ENCODE measurements around the gene DBF4. TPM values are rescaled to one million over a fixed set of nuclear protein-coding genes. Genes with fewer than 3 reads are reported as not detected.
"Not testable (repeated sequence)": the region's sequence is repeated elsewhere in the genome, so short reads cannot be mapped to it uniquely, and the experiment has no call there.

DBF4 gene
- total RNA-seq, 1 donor from 2014 or later: 148 TPM

DNA sequence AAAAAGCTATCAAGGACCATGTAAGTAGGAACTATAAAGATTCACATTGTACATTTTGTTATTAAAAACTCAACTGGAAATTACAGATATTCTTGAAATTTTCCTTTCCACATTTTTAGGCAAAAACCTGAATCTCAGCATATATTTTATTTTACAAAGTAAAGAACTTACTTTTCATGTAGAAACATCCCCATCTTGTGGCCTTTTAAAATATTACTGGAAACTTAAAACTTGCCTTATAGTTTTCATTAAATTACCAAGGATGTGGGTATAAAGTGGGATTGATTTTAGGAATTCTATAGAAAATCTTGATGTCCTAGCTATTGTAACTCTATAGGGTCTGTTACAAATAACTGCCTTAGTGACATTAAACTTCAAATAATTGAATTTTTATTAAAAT lies 10.6 kb downstream of the DBF4 start:
- H3K27ac Mint-ChIP-seq: no peak overlapping the region
- peak; percentile 25 for DNase-seq (ENCODE audit: low spot score)
- no peak overlapping the region for H3K4me3 Mint-ChIP-seq
- TF ChIP-seq CTCF (IDR thresholded peaks at IDR 0.05): peak; percentile 56
- TF ChIP-seq EZH2 (IDR thresholded peaks at IDR 0.05): no peak
- TF ChIP-seq EZH2phosphoT487 (IDR thresholded peaks at IDR 0.05): no peak
- no peaks in the 10 kb centered on the region for H3K4me1 ChIP-seq
- H4K20me1 ChIP-seq (ENCODE audit: low read depth): peaks cover 35% of the 10 kb centered on the region
- no peaks in the 10 kb centered on the region for H3F3A ChIP-seq (ENCODE audit: low read depth)
- no peak overlapping the region for H3K27ac ChIP-seq
- H3K9me3 Mint-ChIP-seq: no peaks in the 10 kb centered on the region
- H2AFZ ChIP-seq (replicated peaks): no peak overlapping the region
- peaks cover 97% of the 10 kb centered on the region for H3K79me2 ChIP-seq (ENCODE audit: low read depth)
- H3K36me3 ChIP-seq: peaks cover 47% of the 10 kb centered on the region
- no peaks in the 10 kb centered on the region for H3K4me1 Mint-ChIP-seq
- peaks cover 24% of the 10 kb centered on the region for H3K36me3 Mint-ChIP-seq
- H3K9ac ChIP-seq: no peak overlapping the region
- H3K9me3 ChIP-seq (ENCODE audit: low read depth): no peaks in the 10 kb centered on the region
- no peaks in the 10 kb centered on the region for H3K27me3 ChIP-seq
- H3K4me2 ChIP-seq: no peak overlapping the region
- no peak overlapping the region for H3K4me3 ChIP-seq
- no peaks in the 10 kb centered on the region for H3K27me3 Mint-ChIP-seq (ENCODE audit: insufficient read depth, low read depth)

DNA sequence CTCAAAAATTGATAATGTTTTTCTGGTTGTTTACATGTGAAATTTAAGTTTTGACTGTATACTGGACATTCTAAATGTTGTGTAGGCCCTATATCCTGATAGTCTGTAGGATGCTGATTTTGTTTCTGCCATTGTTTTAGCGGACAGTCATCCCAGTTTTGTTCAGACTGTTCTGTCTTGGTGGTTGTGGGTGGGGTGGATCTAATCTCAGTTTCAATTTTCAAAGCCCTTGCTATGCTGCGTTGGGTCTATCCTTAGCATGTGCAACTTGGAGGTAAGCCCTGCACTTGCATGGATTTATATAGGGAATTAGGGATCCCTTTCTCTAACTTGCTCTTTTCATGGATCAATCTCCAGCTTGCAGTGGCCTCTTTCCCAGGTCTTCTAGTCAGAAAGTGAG lies 19.1 kb downstream of the DBF4 start:
- H3K9ac ChIP-seq: no peak overlapping the region
- H3K27me3 ChIP-seq: no peaks in the 10 kb centered on the region
- H3K4me3 ChIP-seq: no peak overlapping the region
- H4K20me1 ChIP-seq (ENCODE audit: low read depth): peaks cover 3% of the 10 kb centered on the region
- no peaks in the 10 kb centered on the region for H3F3A ChIP-seq (ENCODE audit: low read depth)
- H3K36me3 Mint-ChIP-seq: peaks cover 48% of the 10 kb centered on the region
- H3K27me3 Mint-ChIP-seq (ENCODE audit: insufficient read depth, low read depth): no peaks in the 10 kb centered on the region
- no peak overlapping the region for H3K4me3 Mint-ChIP-seq
- no peaks in the 10 kb centered on the region for H3K4me1 Mint-ChIP-seq
- H3K79me2 ChIP-seq (ENCODE audit: low read depth): peaks cover 58% of the 10 kb centered on the region
- H3K4me1 ChIP-seq: no peaks in the 10 kb centered on the region
- DNase-seq (ENCODE audit: low spot score): no peak
- TF ChIP-seq EZH2 (IDR thresholded peaks at IDR 0.05) (no peak), CTCF (IDR thresholded peaks at IDR 0.05) (no peak), EZH2phosphoT487 (IDR thresholded peaks at IDR 0.05) (no peak)
- no peaks in the 10 kb centered on the region for H3K9me3 Mint-ChIP-seq
- H3K27ac Mint-ChIP-seq: no peak overlapping the region
- H3K4me2 ChIP-seq: no peak overlapping the region
- peaks cover 61% of the 10 kb centered on the region for H3K36me3 ChIP-seq
- H3K9me3 ChIP-seq (ENCODE audit: low read depth): no peaks in the 10 kb centered on the region
- no peak overlapping the region for H3K27ac ChIP-seq
- H2AFZ ChIP-seq (replicated peaks): no peak overlapping the region

DNA sequence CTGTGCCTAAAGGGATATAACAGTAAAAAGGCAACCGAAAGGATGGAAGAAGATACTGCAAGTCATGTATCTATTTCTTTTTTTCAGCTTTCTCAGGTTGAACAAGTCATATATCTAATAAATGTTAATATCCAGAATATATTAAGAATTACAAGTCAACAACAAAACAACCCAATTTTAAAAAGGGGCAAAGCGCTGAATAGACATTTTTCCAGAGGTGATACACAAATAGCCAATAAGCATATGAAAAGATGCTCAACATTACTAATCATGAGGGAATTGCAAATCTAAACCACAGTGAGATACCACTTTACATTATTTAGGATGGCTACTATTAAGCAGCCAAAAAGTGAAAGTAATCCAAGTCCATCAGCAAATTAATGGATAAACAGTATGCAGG lies 23.0 kb downstream of the DBF4 start:
- H3F3A ChIP-seq (ENCODE audit: low read depth): no peaks in the 10 kb centered on the region
- no peak overlapping the region for H3K4me3 ChIP-seq
- no peaks in the 10 kb centered on the region for H3K9me3 ChIP-seq (ENCODE audit: low read depth)
- Mint-ChIP-seq H3K27me3 (ENCODE audit: insufficient read depth, low read depth) (no peaks in the 10 kb centered on the region), H3K4me1 (no peaks in the 10 kb centered on the region), H3K36me3 (peaks cover 45% of the 10 kb centered on the region), H3K27ac (no peak overlapping the region), H3K4me3 (no peak overlapping the region), H3K9me3 (no peaks in the 10 kb centered on the region)
- no peaks in the 10 kb centered on the region for H4K20me1 ChIP-seq (ENCODE audit: low read depth)
- no peak for TF ChIP-seq EZH2 (IDR thresholded peaks at IDR 0.05)
- no peak for TF ChIP-seq CTCF (IDR thresholded peaks at IDR 0.05)
- TF ChIP-seq EZH2phosphoT487 (IDR thresholded peaks at IDR 0.05): no peak
- H3K27ac ChIP-seq: no peak overlapping the region
- H3K27me3 ChIP-seq: no peaks in the 10 kb centered on the region
- H3K4me2 ChIP-seq: no peak overlapping the region
- no peak overlapping the region for H2AFZ ChIP-seq (replicated peaks)
- H3K9ac ChIP-seq: no peak overlapping the region
- no peaks in the 10 kb centered on the region for H3K4me1 ChIP-seq
- peaks cover 29% of the 10 kb centered on the region for H3K79me2 ChIP-seq (ENCODE audit: low read depth)
- H3K36me3 ChIP-seq: peaks cover 58% of the 10 kb centered on the region
- DNase-seq (ENCODE audit: low spot score): no peak

DNA sequence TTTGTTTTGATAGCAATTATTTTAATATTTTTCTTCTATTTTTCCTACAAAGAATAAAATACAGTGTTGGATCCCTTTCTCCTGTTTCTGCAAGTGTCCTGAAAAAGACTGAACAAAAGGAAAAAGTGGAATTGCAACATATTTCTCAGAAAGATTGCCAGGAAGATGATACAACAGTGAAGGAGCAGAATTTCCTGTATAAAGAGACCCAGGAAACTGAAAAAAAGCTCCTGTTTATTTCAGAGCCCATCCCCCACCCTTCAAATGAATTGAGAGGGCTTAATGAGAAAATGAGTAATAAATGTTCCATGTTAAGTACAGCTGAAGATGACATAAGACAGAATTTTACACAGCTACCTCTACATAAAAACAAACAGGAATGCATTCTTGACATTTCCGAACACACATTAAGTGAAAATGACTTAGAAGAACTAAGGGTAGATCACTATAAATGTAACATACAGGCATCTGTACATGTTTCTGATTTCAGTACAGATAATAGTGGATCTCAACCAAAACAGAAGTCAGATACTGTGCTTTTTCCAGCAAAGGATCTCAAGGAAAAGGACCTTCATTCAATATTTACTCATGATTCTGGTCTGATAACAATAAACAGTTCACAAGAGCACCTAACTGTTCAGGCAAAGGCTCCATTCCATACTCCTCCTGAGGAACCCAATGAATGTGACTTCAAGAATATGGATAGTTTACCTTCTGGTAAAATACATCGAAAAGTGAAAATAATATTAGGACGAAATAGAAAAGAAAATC lies 31.0 kb downstream of the DBF4 start:
- peaks cover 15% of the 10 kb centered on the region for H3K36me3 Mint-ChIP-seq
- not testable (repeated sequence) for DNase-seq (ENCODE audit: low spot score); H3K4me3 Mint-ChIP-seq; H3K27ac Mint-ChIP-seq; H3K4me1 Mint-ChIP-seq; H3K9me3 ChIP-seq (ENCODE audit: low read depth); H3K9ac ChIP-seq; H3K4me3 ChIP-seq; H3K27ac ChIP-seq; H3K4me1 ChIP-seq; H3K9me3 Mint-ChIP-seq; H3K4me2 ChIP-seq; H2AFZ ChIP-seq (replicated peaks); H3K79me2 ChIP-seq (ENCODE audit: low read depth); H4K20me1 ChIP-seq (ENCODE audit: low read depth); H3K27me3 Mint-ChIP-seq (ENCODE audit: insufficient read depth, low read depth); H3K27me3 ChIP-seq
- Histone ChIP-seq H3K36me3 (peaks cover 10% of the 10 kb centered on the region), H3F3A (ENCODE audit: low read depth) (peaks cover 25% of the 10 kb centered on the region)

DNA sequence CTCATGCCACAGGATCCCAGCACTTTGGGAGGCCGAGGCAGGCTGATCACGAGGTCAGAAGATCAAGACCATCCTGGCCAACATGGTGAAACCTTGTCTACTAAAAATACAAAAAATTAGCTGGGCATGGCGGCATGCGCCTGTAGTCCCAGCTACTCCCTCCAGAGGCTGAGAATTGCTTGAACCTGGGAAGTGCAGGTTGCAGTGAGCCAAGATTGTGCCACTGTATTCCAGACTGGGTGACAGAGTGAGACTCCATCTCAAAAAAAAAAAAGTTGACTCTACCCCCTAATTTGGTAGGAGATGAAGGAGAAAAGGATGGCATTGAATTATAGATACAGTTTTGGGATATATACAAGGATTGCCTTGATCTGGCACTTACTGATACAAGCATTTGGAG lies 32.5 kb downstream of the DBF4 start:
- H3K9ac ChIP-seq; H3K27me3 Mint-ChIP-seq (ENCODE audit: insufficient read depth, low read depth): not testable (repeated sequence)

More for the DNA sequence above, 32.5 kb downstream of the DBF4 start:
- H3K4me1 Mint-ChIP-seq; DNase-seq (ENCODE audit: low spot score); H3K27ac ChIP-seq; H4K20me1 ChIP-seq (ENCODE audit: low read depth); H3K4me1 ChIP-seq; H3K9me3 Mint-ChIP-seq; H3K4me3 Mint-ChIP-seq; H3K9me3 ChIP-seq (ENCODE audit: low read depth); H3K79me2 ChIP-seq (ENCODE audit: low read depth); H3K27ac Mint-ChIP-seq; H3K4me2 ChIP-seq; H3K4me3 ChIP-seq; H3K27me3 ChIP-seq; H3K36me3 ChIP-seq; H2AFZ ChIP-seq (replicated peaks): not testable (repeated sequence)
- peaks cover 12% of the 10 kb centered on the region for H3K36me3 Mint-ChIP-seq
- peaks cover 25% of the 10 kb centered on the region for H3F3A ChIP-seq (ENCODE audit: low read depth)

Measured in neural progenitor cell (in vitro differentiated cells).